WERI-Rb-1 (cell line): Measurements from ENCODE around the gene DHRS7B.

ENCODE experiments used
- DNase-seq: peaks from one replicate; pipeline ENCODE4 v3.0.0-alpha.2; 2020
- H3K27ac ChIP-seq: fragments of 250-450 bp; sonication (Bioruptor Pico); 2 replicates; pipeline ENCODE4 v1.5.1; 2020; ENCODE audit warnings: mild to moderate bottlenecking, moderate library complexity
- H3K27me3 ChIP-seq: fragments of 250-450 bp; sonication (Bioruptor Pico); 2 replicates; pipeline ENCODE4 v1.5.1; 2021; ENCODE audit warnings: mild to moderate bottlenecking, low read depth, moderate library complexity; ENCODE audit not compliant: insufficient read depth, severe bottlenecking
- H3K36me3 ChIP-seq: fragments of 250-450 bp; sonication (Bioruptor Pico); 2 replicates; pipeline ENCODE4 v1.5.1; 2020; ENCODE audit warnings: mild to moderate bottlenecking, moderate library complexity
- H3K4me3 ChIP-seq: 2 replicates; pipeline ENCODE4 v1.5.1; 2011; ENCODE audit warnings: low read depth, mild to moderate bottlenecking, control low read depth, low read length
- H3K9me3 ChIP-seq: fragments of 250-450 bp; sonication (Bioruptor Pico); 2 replicates; pipeline ENCODE4 v1.5.1; 2021; ENCODE audit warnings: mild to moderate bottlenecking, moderate library complexity; ENCODE audit not compliant: severe bottlenecking
- CTCF ChIP-seq: IDR thresholded peaks from 2 replicates; pipeline ENCODE4 v1.5.1; 2011; ENCODE audit warnings: low read depth, mild to moderate bottlenecking, control low read depth, inconsistent platforms, low read length

DHRS7B gene

DNA sequence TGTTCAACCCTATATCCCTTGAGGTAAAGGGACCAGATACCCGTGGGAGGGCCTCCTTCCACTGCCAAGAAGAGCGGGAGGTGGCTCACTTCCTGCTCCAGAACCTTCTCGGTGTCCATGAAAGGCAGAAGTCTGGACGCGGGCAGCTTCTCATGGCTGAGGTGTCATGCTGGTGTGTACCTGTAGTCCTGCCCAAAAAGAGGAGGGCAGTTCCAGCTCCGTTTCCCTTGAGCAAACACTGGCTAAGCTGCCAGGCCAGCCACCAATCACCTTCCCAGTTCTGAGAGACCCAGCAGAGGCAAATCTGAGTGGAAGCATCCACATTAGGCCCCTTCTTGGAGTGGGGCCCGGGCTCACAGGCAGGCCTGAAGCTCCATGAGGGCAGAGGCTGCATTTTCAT is 81.6 kb downstream of the DHRS7B start:
- H3K36me3 ChIP-seq: peaks cover 46% of the 10 kb centered on the region

DNA sequence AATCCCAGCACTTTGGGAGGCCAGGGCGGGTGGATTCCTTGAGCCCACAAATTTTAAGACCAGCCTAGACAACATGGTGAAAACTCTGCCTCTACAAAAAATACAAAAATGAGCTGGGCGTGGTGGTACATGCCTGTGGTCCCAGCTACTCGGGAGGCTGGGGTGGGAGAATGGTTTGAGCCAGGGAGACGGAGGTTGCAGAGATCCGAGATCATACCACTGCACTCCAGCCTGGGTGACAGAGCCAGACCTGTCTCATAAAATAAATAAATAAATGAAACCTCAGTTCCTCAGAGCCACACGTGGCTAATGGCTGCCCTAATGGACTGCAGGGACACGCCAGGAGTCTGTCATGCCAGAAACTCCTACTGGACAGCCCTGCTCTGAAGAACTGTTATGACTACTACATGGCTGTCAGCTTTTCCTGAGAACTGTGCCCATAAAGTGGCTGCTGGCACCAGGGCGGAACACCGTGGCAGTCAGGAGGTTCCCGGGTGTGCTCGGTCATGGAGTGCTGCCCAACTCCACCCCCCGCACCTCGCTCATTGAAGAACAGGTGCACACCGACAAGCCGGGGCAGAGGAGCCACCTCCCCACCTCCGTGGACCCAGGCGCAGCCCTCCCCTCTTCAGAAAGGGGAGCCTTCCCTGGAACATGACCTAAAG is 82.9 kb downstream of the DHRS7B start:
- no peak for DNase-seq
- H3K4me3 ChIP-seq: no peak overlapping the region
- H3K9me3 ChIP-seq: no peaks in the 10 kb centered on the region
- peaks cover 50% of the 10 kb centered on the region for H3K36me3 ChIP-seq
- H3K27me3 ChIP-seq: no peaks in the 10 kb centered on the region
- H3K27ac ChIP-seq: peak overlapping the region; percentile 47
- TF ChIP-seq CTCF: no peak

More for the DNA sequence above, 81.6 kb downstream of the DHRS7B start:
- no peak for TF ChIP-seq CTCF
- Histone ChIP-seq H3K4me3 (no peak overlapping the region), H3K27ac (no peak overlapping the region), H3K9me3 (no peaks in the 10 kb centered on the region), H3K27me3 (no peaks in the 10 kb centered on the region)
- DNase-seq: no peak

- H3K4me3 ChIP-seq: no peak overlapping the region
- peaks cover 50% of the 10 kb centered on the region for H3K36me3 ChIP-seq
- no peak for TF ChIP-seq CTCF
- H3K27me3 ChIP-seq: no peaks in the 10 kb centered on the region
- DNase-seq: peak; percentile 91
- no peaks in the 10 kb centered on the region for H3K9me3 ChIP-seq
- H3K27ac ChIP-seq: peak overlapping the region; percentile 47
Observed at GRCh38 chr17:21210411-21211076, 83.8 kb downstream of the DHRS7B start.

DNA sequence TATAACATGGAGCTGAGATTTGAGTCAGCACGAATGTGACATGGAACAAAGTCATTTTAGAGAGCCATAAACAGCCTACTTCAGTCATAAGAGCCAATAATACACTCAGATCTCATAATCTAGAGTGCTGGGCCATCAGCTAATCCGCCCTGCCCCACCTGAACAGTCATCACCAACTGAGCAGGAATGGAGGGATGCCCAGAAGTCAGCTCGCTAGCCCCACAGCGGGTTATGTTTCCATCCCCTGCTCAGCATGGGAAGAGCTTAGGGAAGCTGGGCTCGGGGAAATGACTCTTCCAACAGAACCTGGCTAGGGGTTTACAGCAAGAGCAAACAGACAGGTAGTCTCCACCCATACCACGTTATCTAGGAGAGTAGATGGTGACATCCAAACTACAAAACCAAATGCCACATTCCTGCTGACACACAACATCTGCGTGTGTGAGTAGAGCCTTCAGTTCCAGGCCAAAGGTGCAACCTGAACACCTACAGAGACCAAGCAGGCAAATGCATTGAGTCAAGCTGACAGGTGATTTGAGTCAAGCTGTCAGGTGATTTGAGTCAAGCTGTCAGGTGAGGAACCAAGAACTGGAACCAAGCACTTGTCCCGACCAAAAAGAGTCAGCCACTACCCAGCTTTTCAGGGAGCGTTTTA is 85.2 kb downstream of the DHRS7B start:
- peak; percentile 27 for DNase-seq
- Histone ChIP-seq H3K27me3 (no peaks in the 10 kb centered on the region), H3K36me3 (peaks cover 45% of the 10 kb centered on the region), H3K9me3 (no peaks in the 10 kb centered on the region), H3K27ac (no peak overlapping the region; the same call in 1 of the 2 replicates), H3K4me3 (no peak overlapping the region)
- no peak for TF ChIP-seq CTCF

DNA sequence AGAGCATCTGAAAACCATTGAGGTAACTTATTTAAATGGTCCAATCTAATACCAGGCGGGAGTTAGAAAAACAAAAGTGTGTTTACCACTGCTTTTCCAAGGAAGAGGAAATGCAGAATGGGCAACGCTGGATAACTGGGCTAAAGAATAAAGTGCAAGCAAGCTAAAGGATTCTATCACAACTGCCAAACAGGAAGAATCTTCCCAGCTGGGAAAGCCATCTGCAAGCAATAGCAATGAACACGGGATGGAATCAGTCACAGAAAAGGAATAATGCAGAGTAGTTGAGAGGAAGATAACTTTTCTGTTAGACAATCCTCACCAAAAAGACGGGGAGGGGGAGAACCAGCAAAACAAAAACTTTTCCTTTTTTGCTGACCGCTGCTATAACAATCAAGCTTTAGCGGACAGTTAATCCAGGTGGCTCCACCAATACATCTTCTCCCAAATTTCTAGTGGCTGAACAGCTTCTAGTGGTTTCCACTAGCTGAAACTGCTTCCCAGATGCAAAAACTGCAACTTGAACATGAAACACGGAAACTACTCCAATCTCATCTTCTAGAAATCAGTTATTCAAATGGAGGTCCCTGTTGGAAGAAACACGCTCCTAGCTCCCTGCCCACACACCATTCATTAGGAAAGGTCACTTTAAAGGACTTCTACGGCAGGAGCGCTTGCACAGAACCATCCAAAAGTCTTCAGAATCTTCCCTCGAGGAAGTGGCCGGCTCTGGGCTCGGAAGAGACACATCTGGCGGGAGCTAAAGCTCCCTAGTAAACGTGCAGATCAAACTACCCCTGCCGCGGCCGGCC is 86.3 kb downstream of the DHRS7B start:
- Histone ChIP-seq H3K27me3 (no peaks in the 10 kb centered on the region), H3K9me3 (no peaks in the 10 kb centered on the region), H3K27ac (peak overlapping the region; percentile 99), H3K36me3 (peaks cover 39% of the 10 kb centered on the region), H3K4me3 (peak overlapping the region; percentile 92)
- no peak for TF ChIP-seq CTCF
- no peak for DNase-seq
